K562 (cell line): ENCODE data around the gene CSNK1A1. TPM values are rescaled to one million over a fixed set of nuclear protein-coding genes. Genes with fewer than 3 reads are reported as not detected.

ENCODE experiments used
- ADNP ChIP-seq: fragments of 200-800 bp; sonication (Bioruptor generic); IDR thresholded peaks from 2 replicates; pipeline ENCODE4 v1.6.1; 2016; ENCODE audit warnings: missing genetic modification characterization, missing compliant biosample characterization
- DNMT1 ChIP-seq: fragments of 450-650 bp; IDR thresholded peaks from 2 replicates; pipeline ENCODE4 v1.6.1; 2016; ENCODE audit warnings: antibody characterized with exemption, mild to moderate bottlenecking
- EP300 ChIP-seq: IDR thresholded peaks from 2 replicates; pipeline ENCODE4 v1.6.1; 2012; ENCODE audit warnings: low read length, improper control_type of control experiment
- ILF3 ChIP-seq: fragments of 450-650 bp; IDR thresholded peaks from 2 replicates; pipeline ENCODE4 v1.6.1; 2018; ENCODE audit warnings: antibody characterized with exemption, mild to moderate bottlenecking, moderate library complexity, borderline replicate concordance
- KAT8 ChIP-seq: fragments of 450-650 bp; IDR thresholded peaks from 2 replicates; pipeline ENCODE4 v1.6.1; 2016; ENCODE audit warnings: low read depth, mild to moderate bottlenecking
- KLF6 ChIP-seq: fragments of 250-450 bp; sonication (Bioruptor Pico); IDR thresholded peaks from 2 replicates; pipeline ENCODE4 v1.4.0; 2020; ENCODE audit warnings: mild to moderate bottlenecking, moderate library complexity, borderline replicate concordance
- MTF1 ChIP-seq: fragments of 250-450 bp; sonication (Bioruptor Pico); IDR thresholded peaks from 2 replicates; pipeline ENCODE4 v1.9.0; 2021; ENCODE audit warnings: moderate library complexity, mild to moderate bottlenecking, inconsistent platforms, borderline replicate concordance
- PYGO2 ChIP-seq: fragments of 450-650 bp; IDR thresholded peaks from 2 replicates; pipeline ENCODE4 v1.6.1; 2016; ENCODE audit warnings: mild to moderate bottlenecking, missing genetic modification characterization, moderate library complexity, missing compliant biosample characterization
- STAG1 ChIP-seq: sonication (generic); formaldehyde crosslinking; IDR thresholded peaks from 2 replicates; pipeline ENCODE4 v1.5.0; 2020; ENCODE audit warnings: missing genetic modification reagents, borderline replicate concordance
- TAF1 ChIP-seq: IDR thresholded peaks from 2 replicates; pipeline ENCODE4 v1.6.1; 2011; ENCODE audit warnings: mild to moderate bottlenecking, low read length, moderate library complexity; ENCODE audit not compliant: insufficient read depth, control insufficient read depth, severe bottlenecking; ENCODE audit errors: extremely low read depth
- TAF7 ChIP-seq: fragments of 450-650 bp; IDR thresholded peaks from 2 replicates; pipeline ENCODE4 v1.6.1; 2016; ENCODE audit warnings: missing genetic modification characterization, missing compliant biosample characterization
- TAF9B ChIP-seq: fragments of 450-650 bp; IDR thresholded peaks from 2 replicates; pipeline ENCODE4 v1.6.1; 2018; ENCODE audit warnings: mild to moderate bottlenecking; ENCODE audit not compliant: partially characterized antibody
- ZBTB8A ChIP-seq: fragments of 450-650 bp; IDR thresholded peaks from 2 replicates; pipeline ENCODE4 v1.6.1; 2018; ENCODE audit warnings: mild to moderate bottlenecking, moderate library complexity; ENCODE audit not compliant: partially characterized antibody
- ZNF311 ChIP-seq: fragments of 250-450 bp; sonication (Bioruptor Pico); IDR thresholded peaks from 2 replicates; pipeline ENCODE4 v1.4.0; 2020; ENCODE audit warnings: mild to moderate bottlenecking, moderate library complexity
- polyA plus RNA-seq, 8 experiments: library from polyadenylated mRNA; depleted of rRNA in 4 of 8; stranded (reverse) in 5 of 8; unstranded in 3 of 8; fragments of >200 nt; fragmentation: Nextera tagmentation in 2 of 8; fragmentation: Illumina TruSeq in 1 of 8; extraction: Ambion mirVana in 2 of 8; extraction: Trizol in 1 of 8; gene quantifications; 2 replicates each; pipeline versions ENCODE4 v1.2.1 to v1.2.3, GENCODE V29; 2011 to 2014; ENCODE audit warnings: inconsistent platforms in 1 of 8, missing spikeins in 1 of 8
- total RNA-seq, 7 experiments: library from RNA; depleted of rRNA in 6 of 7; stranded (reverse); fragments of >200 nt in 6 of 7; fragmentation: Illumina TruSeq in 2 of 7; extraction: Trizol in 2 of 7; gene quantifications; 2 replicates each; pipeline versions ENCODE4 v1.2.1 to v1.2.3, GENCODE V29; 2011 to 2021; ENCODE audit warnings: low replicate concordance in 1 of 7
- TF ChIP-seq, protein P1 (sequence below): sonication (generic); formaldehyde crosslinking; IDR thresholded peaks from 2 replicates; pipeline ENCODE4 v1.8.0; 2023; ENCODE audit warnings: mild to moderate bottlenecking, missing genetic modification reagents
- TF ChIP-seq, protein P2 (sequence below), 3 experiments: fragments of 200-800 bp in 1 of 3; fragments of 250-450 bp in 1 of 3; fragments of 450-650 bp in 1 of 3; sonication (Bioruptor Pico) in 1 of 3; sonication (Bioruptor generic) in 1 of 3; formaldehyde crosslinking in 1 of 3; IDR thresholded peaks; 2 replicates each; pipeline versions ENCODE4 v1.6.1 to v1.8.0; 2016 to 2022; ENCODE audit warnings: mild to moderate bottlenecking in 2 of 3, missing genetic modification characterization in 2 of 3, missing compliant biosample characterization in 1 of 3, moderate library complexity in 1 of 3
- TF ChIP-seq, protein P3 (sequence below): sonication (generic); formaldehyde crosslinking; IDR thresholded peaks from 2 replicates; pipeline ENCODE4 v1.8.1; 2023; ENCODE audit warnings: mild to moderate bottlenecking, missing genetic modification reagents
- TF ChIP-seq, protein P4 (sequence below): fragments of 450-650 bp; IDR thresholded peaks from 2 replicates; pipeline ENCODE4 v1.6.1; 2016; ENCODE audit warnings: low read depth, mild to moderate bottlenecking, moderate library complexity
- TF ChIP-seq, protein P5 (sequence below): sonication (generic); formaldehyde crosslinking; IDR thresholded peaks from 2 replicates; pipeline ENCODE4 v1.8.0; 2022; ENCODE audit warnings: missing genetic modification reagents, mild to moderate bottlenecking, moderate library complexity, borderline replicate concordance

Gene CSNK1A1
- total and polyA plus RNA-seq, 9 of the 15 experiments (the other 6 are each of a cell fraction or from before 2014, with no cell fraction given) = 49.1 to 196 (median 154) TPM

DNA sequence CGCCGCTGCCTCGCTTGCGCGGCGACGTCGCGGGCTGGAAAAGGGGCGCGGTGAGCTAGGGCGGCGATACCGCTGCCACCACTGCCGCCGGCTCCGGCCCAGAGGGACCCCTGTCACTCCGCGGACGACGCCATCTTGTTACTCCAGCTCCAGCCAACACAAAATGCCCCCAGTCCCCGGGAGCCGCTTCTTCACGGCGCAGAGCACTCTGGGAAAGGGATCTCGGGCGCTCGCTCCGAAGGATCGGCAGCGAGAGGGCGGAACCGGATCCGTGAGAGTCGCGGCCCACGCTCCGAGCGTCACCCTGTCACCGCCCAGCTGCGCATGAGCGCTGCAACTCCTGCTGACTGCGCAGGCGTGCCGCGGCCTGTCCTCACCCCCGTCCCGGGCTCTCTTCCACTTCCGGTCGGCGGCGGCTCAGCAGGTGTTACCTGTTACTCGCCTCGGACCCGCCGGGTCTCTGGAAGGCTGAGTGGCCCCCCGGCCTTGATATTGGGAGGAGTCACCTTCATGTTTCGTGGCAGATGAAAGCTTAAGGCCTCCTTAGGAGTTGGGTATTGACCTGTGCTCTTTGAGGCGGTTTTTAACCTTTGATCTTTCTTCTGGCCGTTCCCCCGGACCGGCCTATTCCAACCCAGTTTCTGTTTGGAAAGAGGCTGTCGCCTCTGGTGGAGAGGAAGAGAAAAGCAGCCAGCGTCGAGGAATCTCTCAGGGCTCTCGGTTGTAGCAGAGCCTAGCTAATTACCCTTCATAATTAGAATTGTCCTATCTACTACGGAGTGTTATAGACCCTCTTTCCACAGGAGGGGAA, at the start of gene CSNK1A1 (continued):
- TF ChIP-seq ZNF311 (no peak), KLF6 (CRISPR knock-in tag) (no peak), KAT8 (peak; percentile 6; the same call in 1 of the 2 replicates), EP300 (0 out of 2 replicates have a peak, but pooled peaks have one; percentile 39), DNMT1 (peak; percentile 64; the same call in 1 of the 2 replicates), MTF1 (no peak), ADNP (no peak), ZBTB8A (no peak), PYGO2 (no peak), TAF1 (peak; percentile 95), STAG1 (CRISPR knock-in tag) (no peak), TAF9B (peak; percentile 95), ILF3 (no peak), TAF7 (tag) (peak; percentile 89)
- TF ChIP-seq, protein P1, sequence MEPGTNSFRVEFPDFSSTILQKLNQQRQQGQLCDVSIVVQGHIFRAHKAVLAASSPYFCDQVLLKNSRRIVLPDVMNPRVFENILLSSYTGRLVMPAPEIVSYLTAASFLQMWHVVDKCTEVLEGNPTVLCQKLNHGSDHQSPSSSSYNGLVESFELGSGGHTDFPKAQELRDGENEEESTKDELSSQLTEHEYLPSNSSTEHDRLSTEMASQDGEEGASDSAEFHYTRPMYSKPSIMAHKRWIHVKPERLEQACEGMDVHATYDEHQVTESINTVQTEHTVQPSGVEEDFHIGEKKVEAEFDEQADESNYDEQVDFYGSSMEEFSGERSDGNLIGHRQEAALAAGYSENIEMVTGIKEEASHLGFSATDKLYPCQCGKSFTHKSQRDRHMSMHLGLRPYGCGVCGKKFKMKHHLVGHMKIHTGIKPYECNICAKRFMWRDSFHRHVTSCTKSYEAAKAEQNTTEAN = no peak
- TF ChIP-seq, protein P2, sequence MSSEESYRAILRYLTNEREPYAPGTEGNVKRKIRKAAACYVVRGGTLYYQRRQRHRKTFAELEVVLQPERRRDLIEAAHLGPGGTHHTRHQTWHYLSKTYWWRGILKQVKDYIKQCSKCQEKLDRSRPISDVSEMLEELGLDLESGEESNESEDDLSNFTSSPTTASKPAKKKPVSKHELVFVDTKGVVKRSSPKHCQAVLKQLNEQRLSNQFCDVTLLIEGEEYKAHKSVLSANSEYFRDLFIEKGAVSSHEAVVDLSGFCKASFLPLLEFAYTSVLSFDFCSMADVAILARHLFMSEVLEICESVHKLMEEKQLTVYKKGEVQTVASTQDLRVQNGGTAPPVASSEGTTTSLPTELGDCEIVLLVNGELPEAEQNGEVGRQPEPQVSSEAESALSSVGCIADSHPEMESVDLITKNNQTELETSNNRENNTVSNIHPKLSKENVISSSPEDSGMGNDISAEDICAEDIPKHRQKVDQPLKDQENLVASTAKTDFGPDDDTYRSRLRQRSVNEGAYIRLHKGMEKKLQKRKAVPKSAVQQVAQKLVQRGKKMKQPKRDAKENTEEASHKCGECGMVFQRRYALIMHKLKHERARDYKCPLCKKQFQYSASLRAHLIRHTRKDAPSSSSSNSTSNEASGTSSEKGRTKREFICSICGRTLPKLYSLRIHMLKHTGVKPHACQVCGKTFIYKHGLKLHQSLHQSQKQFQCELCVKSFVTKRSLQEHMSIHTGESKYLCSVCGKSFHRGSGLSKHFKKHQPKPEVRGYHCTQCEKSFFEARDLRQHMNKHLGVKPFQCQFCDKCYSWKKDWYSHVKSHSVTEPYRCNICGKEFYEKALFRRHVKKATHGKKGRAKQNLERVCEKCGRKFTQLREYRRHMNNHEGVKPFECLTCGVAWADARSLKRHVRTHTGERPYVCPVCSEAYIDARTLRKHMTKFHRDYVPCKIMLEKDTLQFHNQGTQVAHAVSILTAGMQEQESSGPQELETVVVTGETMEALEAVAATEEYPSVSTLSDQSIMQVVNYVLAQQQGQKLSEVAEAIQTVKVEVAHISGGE (CRISPR knock-in tag; IDR thresholded peaks at IDR 0.05) = peak; percentile 78 to 97 (median 93); a peak in 5 of 6 replicates
- TF ChIP-seq, protein P3, sequence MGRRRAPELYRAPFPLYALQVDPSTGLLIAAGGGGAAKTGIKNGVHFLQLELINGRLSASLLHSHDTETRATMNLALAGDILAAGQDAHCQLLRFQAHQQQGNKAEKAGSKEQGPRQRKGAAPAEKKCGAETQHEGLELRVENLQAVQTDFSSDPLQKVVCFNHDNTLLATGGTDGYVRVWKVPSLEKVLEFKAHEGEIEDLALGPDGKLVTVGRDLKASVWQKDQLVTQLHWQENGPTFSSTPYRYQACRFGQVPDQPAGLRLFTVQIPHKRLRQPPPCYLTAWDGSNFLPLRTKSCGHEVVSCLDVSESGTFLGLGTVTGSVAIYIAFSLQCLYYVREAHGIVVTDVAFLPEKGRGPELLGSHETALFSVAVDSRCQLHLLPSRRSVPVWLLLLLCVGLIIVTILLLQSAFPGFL (CRISPR knock-in tag) = peak; percentile 70; the same call in 1 of the 2 replicates
- TF ChIP-seq, protein P4, sequence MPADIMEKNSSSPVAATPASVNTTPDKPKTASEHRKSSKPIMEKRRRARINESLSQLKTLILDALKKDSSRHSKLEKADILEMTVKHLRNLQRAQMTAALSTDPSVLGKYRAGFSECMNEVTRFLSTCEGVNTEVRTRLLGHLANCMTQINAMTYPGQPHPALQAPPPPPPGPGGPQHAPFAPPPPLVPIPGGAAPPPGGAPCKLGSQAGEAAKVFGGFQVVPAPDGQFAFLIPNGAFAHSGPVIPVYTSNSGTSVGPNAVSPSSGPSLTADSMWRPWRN = no peak
- TF ChIP-seq, protein P5, sequence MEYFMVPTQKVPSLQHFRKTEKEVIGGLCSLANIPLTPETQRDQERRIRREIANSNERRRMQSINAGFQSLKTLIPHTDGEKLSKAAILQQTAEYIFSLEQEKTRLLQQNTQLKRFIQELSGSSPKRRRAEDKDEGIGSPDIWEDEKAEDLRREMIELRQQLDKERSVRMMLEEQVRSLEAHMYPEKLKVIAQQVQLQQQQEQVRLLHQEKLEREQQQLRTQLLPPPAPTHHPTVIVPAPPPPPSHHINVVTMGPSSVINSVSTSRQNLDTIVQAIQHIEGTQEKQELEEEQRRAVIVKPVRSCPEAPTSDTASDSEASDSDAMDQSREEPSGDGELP = peak; percentile 92
